Gastrocnemius medialis (tissue), 4 donors: ENCODE measurements around the gene BOLA3.

Source experiments
- CTCF ChIP-seq, 5 experiments: fragments of 450-650 bp in 3 of 5; fragments of 200-600 bp in 2 of 5; sonication (generic) in 2 of 5; IDR thresholded peaks in 4 of 5; conservative IDR thresholded peaks in 1 of 5; 1 replicate in 4 of 5; 2 replicates in 1 of 5; pipeline ENCODE4 v1.5.1; 2016 to 2019; ENCODE audit warnings: antibody characterized with exemption in 5 of 5, mild to moderate bottlenecking in 3 of 5, moderate library complexity in 3 of 5
- POLR2A ChIP-seq, 2 donors: fragments of 450-650 bp; IDR thresholded peaks; one replicate each; pipeline ENCODE4 v1.6.1; 2017; ENCODE audit warnings: antibody characterized with exemption in 2 of 2, mild to moderate bottlenecking in 2 of 2, moderate library complexity in 2 of 2

- TF ChIP-seq POLR2A (IDR thresholded peaks at IDR 0.05) = no peak
- TF ChIP-seq CTCF (IDR thresholded peaks at IDR 0.05 in 4 of 5, conservative IDR thresholded peaks at IDR 0.05 in 1 of 5) = no peak
Measured at GRCh38 chr2:74099835-74100234, 47.9 kb downstream of the BOLA3 start.
